Neural progenitor cell (in vitro differentiated cells): ENCODE results near the gene ARHGAP26. TPM values are rescaled to one million over a fixed set of nuclear protein-coding genes. Genes with fewer than 3 reads are reported as not detected.

Experiments used
- DNase-seq: peaks from one replicate; pipeline ENCODE4 v3.0.0-alpha.2; 2016; ENCODE audit warnings: low spot score
- H2AFZ ChIP-seq: fragments of 200-600 bp; sonication (generic); replicated peaks from 2 replicates; pipeline ENCODE4 v1.6.1; 2016; ENCODE audit warnings: antibody characterized with exemption
- H3F3A ChIP-seq: fragments of 200-600 bp; sonication (generic); 2 replicates; pipeline ENCODE4 v1.6.1; 2016; ENCODE audit warnings: antibody characterized with exemption, low read depth
- H3K27ac ChIP-seq: fragments of 200-600 bp; sonication (generic); 2 replicates; pipeline ENCODE4 v1.5.1; 2016; ENCODE audit warnings: mild to moderate bottlenecking
- H3K27me3 ChIP-seq: fragments of 200-600 bp; sonication (generic); 2 replicates; pipeline ENCODE4 v1.6.1; 2016; ENCODE audit warnings: mild to moderate bottlenecking, moderate library complexity
- H3K36me3 ChIP-seq: fragments of 200-600 bp; sonication (generic); 2 replicates; pipeline ENCODE4 v1.5.1; 2016
- H3K4me1 ChIP-seq: fragments of 200-600 bp; sonication (generic); 2 replicates; pipeline ENCODE4 v1.6.1; 2016; ENCODE audit warnings: mixed run types
- H3K4me2 ChIP-seq: fragments of 200-600 bp; sonication (generic); 2 replicates; pipeline ENCODE4 v1.6.1; 2016
- H3K4me3 ChIP-seq: fragments of 200-600 bp; sonication (generic); 2 replicates; pipeline ENCODE4 v1.5.1; 2016
- H3K79me2 ChIP-seq: fragments of 200-600 bp; sonication (generic); 2 replicates; pipeline ENCODE4 v1.6.1; 2016; ENCODE audit warnings: low read depth
- H3K9ac ChIP-seq: fragments of 200-600 bp; sonication (generic); 2 replicates; pipeline ENCODE4 v1.6.1; 2016
- H3K9me3 ChIP-seq: fragments of 200-600 bp; sonication (generic); 2 replicates; pipeline ENCODE4 v1.5.1; 2016; ENCODE audit warnings: low read depth
- H4K20me1 ChIP-seq: fragments of 200-600 bp; sonication (generic); 2 replicates; pipeline ENCODE4 v1.6.1; 2016; ENCODE audit warnings: low read depth
- H3K27ac Mint-ChIP-seq: 3 replicates; pipeline ENCODE4 v1.8.0; 2021; ENCODE audit warnings: mixed read lengths
- H3K27me3 Mint-ChIP-seq: 2 replicates; pipeline ENCODE4 v1.8.0; 2022; ENCODE audit warnings: low read depth, mild to moderate bottlenecking, inconsistent platforms, moderate library complexity, mixed read lengths; ENCODE audit not compliant: insufficient read depth
- H3K36me3 Mint-ChIP-seq: 3 replicates; pipeline ENCODE4 v1.8.0; 2021; ENCODE audit warnings: mixed read lengths
- H3K4me1 Mint-ChIP-seq: 3 replicates; pipeline ENCODE4 v1.8.0; 2021; ENCODE audit warnings: mixed read lengths
- H3K4me3 Mint-ChIP-seq: 3 replicates; pipeline ENCODE4 v1.8.0; 2021; ENCODE audit warnings: mild to moderate bottlenecking, moderate library complexity, mixed read lengths
- H3K9me3 Mint-ChIP-seq: 3 replicates; pipeline ENCODE4 v1.8.0; 2020; ENCODE audit warnings: mixed read lengths
- CTCF ChIP-seq: fragments of 200-600 bp; sonication (generic); IDR thresholded peaks from 2 replicates; pipeline ENCODE4 v1.5.1; 2017; ENCODE audit warnings: antibody characterized with exemption, mild to moderate bottlenecking
- EZH2 ChIP-seq: fragments of 200-600 bp; sonication (generic); IDR thresholded peaks from 2 replicates; pipeline ENCODE4 v1.6.1; 2017; ENCODE audit warnings: antibody characterized with exemption, mild to moderate bottlenecking, moderate library complexity
- EZH2phosphoT487 ChIP-seq: fragments of 200-600 bp; sonication (generic); IDR thresholded peaks from 2 replicates; pipeline ENCODE4 v1.6.1; 2017; ENCODE audit warnings: antibody characterized with exemption
- total RNA-seq: library from RNA; depleted of rRNA; stranded (reverse); fragments of >200 nt; gene quantifications from 2 replicates; pipeline ENCODE4 v1.2.3, GENCODE V29; 2015; ENCODE audit warnings: low replicate concordance

Gene ARHGAP26
- total RNA-seq, 1 donor from 2014 or later, result 7.0 TPM

GRCh38 chr5:142829801-142830220 is 59.6 kb downstream of the ARHGAP26 start:
- no peak for DNase-seq
- no peaks in the 10 kb centered on the region for H3K36me3 ChIP-seq
- H3K9ac ChIP-seq, result no peak overlapping the region
- Mint-ChIP-seq H3K9me3 (no peaks in the 10 kb centered on the region), H3K4me1 (peaks cover 37% of the 10 kb centered on the region), H3K36me3 (no peaks in the 10 kb centered on the region), H3K4me3 (no peak overlapping the region), H3K27ac (no peak overlapping the region), H3K27me3 (peaks cover 3% of the 10 kb centered on the region)
- H3K4me2 ChIP-seq, result no peak overlapping the region
- H3F3A ChIP-seq, result no peaks in the 10 kb centered on the region
- H3K27me3 ChIP-seq, result no peaks in the 10 kb centered on the region
- no peak overlapping the region for H3K27ac ChIP-seq
- no peaks in the 10 kb centered on the region for H4K20me1 ChIP-seq
- no peaks in the 10 kb centered on the region for H3K79me2 ChIP-seq
- peaks cover 14% of the 10 kb centered on the region for H3K4me1 ChIP-seq
- no peaks in the 10 kb centered on the region for H3K9me3 ChIP-seq
- no peak overlapping the region for H2AFZ ChIP-seq
- H3K4me3 ChIP-seq, result no peak overlapping the region
- no peak for TF ChIP-seq EZH2
- no peak for TF ChIP-seq CTCF
- no peak for TF ChIP-seq EZH2phosphoT487

GRCh38 chr5:142830241-142831008 is 60.2 kb downstream of the ARHGAP26 start:
- Histone ChIP-seq H3K79me2 (no peaks in the 10 kb centered on the region), H3K9ac (no peak overlapping the region), H3K27me3 (no peaks in the 10 kb centered on the region), H3K4me1 (peaks cover 8% of the 10 kb centered on the region), H2AFZ (no peak overlapping the region), H4K20me1 (no peaks in the 10 kb centered on the region), H3K27ac (no peak overlapping the region), H3K9me3 (no peaks in the 10 kb centered on the region), H3K4me3 (no peak overlapping the region), H3K36me3 (no peaks in the 10 kb centered on the region), H3F3A (no peaks in the 10 kb centered on the region), H3K4me2 (no peak overlapping the region)
- no peak for DNase-seq
- Mint-ChIP-seq H3K4me1 (peaks cover 33% of the 10 kb centered on the region), H3K9me3 (no peaks in the 10 kb centered on the region), H3K36me3 (no peaks in the 10 kb centered on the region), H3K4me3 (no peak overlapping the region), H3K27ac (no peak overlapping the region), H3K27me3 (peaks cover 3% of the 10 kb centered on the region)
- no peak for TF ChIP-seq EZH2
- no peak for TF ChIP-seq EZH2phosphoT487
- no peak for TF ChIP-seq CTCF

GRCh38 chr5:142831009-142831383 is 60.8 kb downstream of the ARHGAP26 start:
- TF ChIP-seq EZH2phosphoT487 (no peak), CTCF (no peak), EZH2 (no peak)
- Mint-ChIP-seq H3K9me3 (no peaks in the 10 kb centered on the region), H3K27ac (no peak overlapping the region), H3K4me1 (peaks cover 28% of the 10 kb centered on the region), H3K27me3 (peaks cover 3% of the 10 kb centered on the region), H3K36me3 (no peaks in the 10 kb centered on the region), H3K4me3 (no peak overlapping the region)
- Histone ChIP-seq H3F3A (no peaks in the 10 kb centered on the region), H3K4me3 (no peak overlapping the region), H3K36me3 (no peaks in the 10 kb centered on the region), H3K79me2 (no peaks in the 10 kb centered on the region), H3K27me3 (no peaks in the 10 kb centered on the region), H3K9ac (no peak overlapping the region), H2AFZ (no peak overlapping the region), H3K27ac (no peak overlapping the region), H3K9me3 (no peaks in the 10 kb centered on the region), H3K4me2 (no peak overlapping the region), H3K4me1 (peaks cover 5% of the 10 kb centered on the region), H4K20me1 (no peaks in the 10 kb centered on the region)
- DNase-seq, result no peak
